ENCODE measurements around the gene LIN52.

DNA sequence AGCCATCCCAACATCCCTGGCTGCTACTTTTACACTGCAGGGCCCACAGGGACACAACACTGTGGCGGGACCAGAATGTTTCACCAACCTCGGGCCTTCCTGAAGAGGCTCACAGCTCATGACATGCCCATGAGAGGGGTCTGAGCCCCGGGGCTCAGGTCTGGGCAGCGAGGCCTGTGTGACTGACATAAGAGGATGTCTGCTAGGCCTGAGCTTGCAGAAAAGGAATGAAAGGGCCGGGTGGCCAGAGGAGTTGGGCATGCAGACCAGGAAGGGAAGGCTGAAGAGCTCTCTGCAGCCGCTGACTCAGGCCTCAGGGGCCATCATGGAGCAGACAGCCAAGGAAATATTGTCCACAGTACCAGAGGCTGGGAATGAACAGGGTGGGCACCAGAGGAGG lies 136.2 kb downstream of the LIN52 start:
- TF ChIP-seq, protein P1, sequence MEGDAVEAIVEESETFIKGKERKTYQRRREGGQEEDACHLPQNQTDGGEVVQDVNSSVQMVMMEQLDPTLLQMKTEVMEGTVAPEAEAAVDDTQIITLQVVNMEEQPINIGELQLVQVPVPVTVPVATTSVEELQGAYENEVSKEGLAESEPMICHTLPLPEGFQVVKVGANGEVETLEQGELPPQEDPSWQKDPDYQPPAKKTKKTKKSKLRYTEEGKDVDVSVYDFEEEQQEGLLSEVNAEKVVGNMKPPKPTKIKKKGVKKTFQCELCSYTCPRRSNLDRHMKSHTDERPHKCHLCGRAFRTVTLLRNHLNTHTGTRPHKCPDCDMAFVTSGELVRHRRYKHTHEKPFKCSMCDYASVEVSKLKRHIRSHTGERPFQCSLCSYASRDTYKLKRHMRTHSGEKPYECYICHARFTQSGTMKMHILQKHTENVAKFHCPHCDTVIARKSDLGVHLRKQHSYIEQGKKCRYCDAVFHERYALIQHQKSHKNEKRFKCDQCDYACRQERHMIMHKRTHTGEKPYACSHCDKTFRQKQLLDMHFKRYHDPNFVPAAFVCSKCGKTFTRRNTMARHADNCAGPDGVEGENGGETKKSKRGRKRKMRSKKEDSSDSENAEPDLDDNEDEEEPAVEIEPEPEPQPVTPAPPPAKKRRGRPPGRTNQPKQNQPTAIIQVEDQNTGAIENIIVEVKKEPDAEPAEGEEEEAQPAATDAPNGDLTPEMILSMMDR (conservative IDR thresholded peaks at IDR 0.05; ENCODE audit: low read depth, low read length): no peak
- no peak for TF ChIP-seq EZH2 (IDR thresholded peaks at IDR 0.05; ENCODE audit: borderline replicate concordance, low read depth, low read length, poor library complexity, severe bottlenecking)

Measured in A673 (cell line).